OCI-LY3 (cell line): Measurements from ENCODE around the gene PLCB4.

Source experiments
- H2AFZ ChIP-seq: fragments of 200-600, 300-600 bp; shearing (Covaris generic); 2 replicates; pipeline ENCODE4 v1.6.0; 2014; ENCODE audit warnings: antibody characterized with exemption, low read depth, low read length
- H3K27ac ChIP-seq: fragments of 200-600, 300-600 bp; sonication (generic); 2 replicates; pipeline ENCODE4 v1.5.1; 2014; ENCODE audit warnings: mild to moderate bottlenecking, low read length, moderate library complexity, mixed read lengths
- H3K27me3 ChIP-seq: fragments of 200-600, 300-600 bp; sonication (generic); 2 replicates; pipeline ENCODE4 v1.6.1; 2014; ENCODE audit warnings: low read depth, low read length, mixed read lengths
- H3K36me3 ChIP-seq: fragments of 200-600, 300-600 bp; sonication (generic); replicated peaks from 2 replicates; pipeline ENCODE3; 2014; ENCODE audit warnings: low read depth, low read length, mixed read lengths
- H3K4me1 ChIP-seq: fragments of 300-600, 200-600 bp; sonication (generic); 2 replicates; pipeline ENCODE4 v1.6.1; 2014; ENCODE audit warnings: low read length, mixed read lengths
- H3K4me2 ChIP-seq: fragments of 200-600, 300-600 bp; sonication (generic); 2 replicates; pipeline ENCODE4 v1.6.1; 2014; ENCODE audit warnings: low read length, mixed read lengths
- H3K4me3 ChIP-seq: fragments of 300-600, 200-600 bp; sonication (generic); 2 replicates; pipeline ENCODE4 v1.5.1; 2014; ENCODE audit warnings: antibody characterized with exemption, mild to moderate bottlenecking, low read length, moderate library complexity
- H3K79me2 ChIP-seq: fragments of 300-600, 200-600 bp; shearing (Covaris generic); 2 replicates; pipeline ENCODE4 v1.6.1; 2014; ENCODE audit warnings: mild to moderate bottlenecking, low read length, mixed read lengths
- H3K9ac ChIP-seq: fragments of 300-600, 200-600 bp; shearing (Covaris generic); 2 replicates; pipeline ENCODE4 v1.6.0; 2014; ENCODE audit warnings: mild to moderate bottlenecking, low read length, moderate library complexity
- H3K9me3 ChIP-seq: fragments of 200-600, 300-600 bp; shearing (Covaris generic); 2 replicates; pipeline ENCODE4 v1.6.1; 2014; ENCODE audit warnings: low read length, mixed read lengths; ENCODE audit not compliant: insufficient read depth
- H4K20me1 ChIP-seq: fragments of 200-600, 300-600 bp; sonication (generic); 2 replicates; pipeline ENCODE4 v1.6.1; 2016; ENCODE audit warnings: low read length, mixed read lengths; ENCODE audit not compliant: insufficient read depth
- CTCF ChIP-seq: fragments of 200-600, 300-600 bp; sonication (generic); IDR thresholded peaks from 2 replicates; pipeline ENCODE4 v1.5.1; 2014; ENCODE audit warnings: antibody characterized with exemption, low read length, low read depth
- EZH2phosphoT487 ChIP-seq: fragments of 200-600 bp; shearing (Covaris generic); IDR thresholded peaks from 2 replicates; pipeline ENCODE4 v1.6.1; 2018; ENCODE audit warnings: antibody characterized with exemption, mixed run types, low read depth

Gene PLCB4

GRCh38 chr20:9165261-9165660 is 96.4 kb downstream of the PLCB4 start:
- H3K9ac ChIP-seq: no peak overlapping the region

GRCh38 chr20:9166153-9166780 is 97.4 kb downstream of the PLCB4 start:
- Histone ChIP-seq H3K27ac (no peak overlapping the region), H2AFZ (no peak overlapping the region), H3K9ac (no peak overlapping the region), H3K79me2 (no peaks in the 10 kb centered on the region), H3K4me1 (no peaks in the 10 kb centered on the region), H4K20me1 (no peaks in the 10 kb centered on the region), H3K4me3 (no peak overlapping the region), H3K36me3 (no peaks in the 10 kb centered on the region), H3K9me3 (no peaks in the 10 kb centered on the region), H3K27me3 (no peaks in the 10 kb centered on the region; the same call in 1 of the 2 replicates), H3K4me2 (no peak overlapping the region)
- TF ChIP-seq CTCF (no peak), EZH2phosphoT487 (no peak)

More at GRCh38 chr20:9165261-9165660, 96.4 kb downstream of the PLCB4 start:
- H3K4me2 ChIP-seq: no peak overlapping the region
- no peak overlapping the region for H2AFZ ChIP-seq
- no peaks in the 10 kb centered on the region; the same call in 1 of the 2 replicates for H3K27me3 ChIP-seq
- no peaks in the 10 kb centered on the region for H3K79me2 ChIP-seq
- no peaks in the 10 kb centered on the region for H3K9me3 ChIP-seq
- H3K36me3 ChIP-seq: no peaks in the 10 kb centered on the region
- TF ChIP-seq EZH2phosphoT487: no peak
- TF ChIP-seq CTCF: no peak
- H3K27ac ChIP-seq: no peak overlapping the region
- H4K20me1 ChIP-seq: no peaks in the 10 kb centered on the region
- H3K4me3 ChIP-seq: no peak overlapping the region
- H3K4me1 ChIP-seq: no peaks in the 10 kb centered on the region

GRCh38 chr20:9169409-9169808 is 100.5 kb downstream of the PLCB4 start:
- no peaks in the 10 kb centered on the region for H3K9me3 ChIP-seq
- no peaks in the 10 kb centered on the region for H4K20me1 ChIP-seq
- no peaks in the 10 kb centered on the region for H3K4me1 ChIP-seq
- H3K36me3 ChIP-seq: no peaks in the 10 kb centered on the region
- H2AFZ ChIP-seq: no peak overlapping the region
- no peak overlapping the region for H3K4me2 ChIP-seq
- H3K9ac ChIP-seq: no peak overlapping the region
- no peaks in the 10 kb centered on the region for H3K79me2 ChIP-seq
- H3K4me3 ChIP-seq: no peak overlapping the region
- no peak for TF ChIP-seq CTCF
- TF ChIP-seq EZH2phosphoT487: no peak
- H3K27ac ChIP-seq: no peak overlapping the region
- no peaks in the 10 kb centered on the region for H3K27me3 ChIP-seq

GRCh38 chr20:9172851-9173250 is 104.0 kb downstream of the PLCB4 start:
- Histone ChIP-seq H3K79me2 (no peaks in the 10 kb centered on the region), H3K9ac (no peak overlapping the region), H3K4me3 (no peak overlapping the region), H4K20me1 (no peaks in the 10 kb centered on the region), H3K27ac (no peak overlapping the region), H3K9me3 (no peaks in the 10 kb centered on the region), H3K4me2 (no peak overlapping the region), H2AFZ (no peak overlapping the region), H3K4me1 (no peaks in the 10 kb centered on the region), H3K27me3 (no peaks in the 10 kb centered on the region), H3K36me3 (no peaks in the 10 kb centered on the region)
- no peak for TF ChIP-seq EZH2phosphoT487
- TF ChIP-seq CTCF: no peak
